Right lobe of liver (tissue), 6 donors: ENCODE data around the gene SUCNR1. TPM values are rescaled to one million over a fixed set of nuclear protein-coding genes. Genes with fewer than 3 reads are reported as not detected.

Experiments
- ATAC-seq, 4 donors: fragments of 200-7000 bp; cut with Tn5 transposase; one replicate each; pipeline ENCODE4 v1.9.1; 2020; ENCODE audit warnings: mild to moderate bottlenecking in 4 of 4, moderate library complexity in 4 of 4
- DNase-seq, 3 donors: peaks; one replicate each; pipeline ENCODE4 v3.0.0-alpha.2; 2020
- H3K27ac ChIP-seq, 3 donors: fragments of 200-600 bp; one replicate each; pipeline ENCODE4 v1.8.0; 2022
- H3K27me3 ChIP-seq, 2 donors: fragments of 200-600 bp; one replicate each; pipeline ENCODE4 v1.8.0; 2022
- H3K36me3 ChIP-seq, 4 donors: fragments of 200-600 bp; sonication (generic) in 1 of 4; one replicate each; pipeline versions ENCODE4 v1.5.1 to v1.8.0; 2017 to 2022; ENCODE audit warnings: control low read depth in 1 of 4
- H3K4me1 ChIP-seq, 4 donors: fragments of 200-600 bp; sonication (generic) in 1 of 4; one replicate each; pipeline versions ENCODE4 v1.5.1 to v1.8.0; 2017 to 2022; ENCODE audit warnings: control low read depth in 1 of 4
- H3K4me3 ChIP-seq, 3 donors: fragments of 200-600 bp; one replicate each; pipeline ENCODE4 v1.8.0; 2022
- H3K9me3 ChIP-seq, 4 donors: fragments of 200-600 bp; sonication (generic) in 1 of 4; one replicate each; pipeline versions ENCODE4 v1.5.1 to v1.8.0; 2017 to 2022; ENCODE audit warnings: control low read depth in 1 of 4
- CTCF ChIP-seq, 4 donors: fragments of 200-600 bp in 3 of 4; fragments of 450-650 bp in 1 of 4; IDR thresholded peaks; one replicate each; pipeline versions ENCODE4 v1.5.1 to v1.8.0; 2016 to 2022; ENCODE audit warnings: antibody characterized with exemption in 4 of 4, mild to moderate bottlenecking in 2 of 4
- POLR2A ChIP-seq: fragments of 450-650 bp; IDR thresholded peaks from one replicate; pipeline ENCODE4 v1.6.1; 2017; ENCODE audit warnings: antibody characterized with exemption, mild to moderate bottlenecking
- WGBS: methylation state at CpG from one replicate; pipeline ENCODE4 v1.1.6; 2018; ENCODE audit warnings: low coverage, low lambda C conversion rate; ENCODE audit not compliant: insufficient coverage; ENCODE audit errors: missing lambda C conversion rate; 5-methylcytosine and 5-hydroxymethylcytosine counted together
- intact Hi-C, 2 donors: fragments of 100-400 bp; cut with DNase I; formaldehyde crosslinking; loops; one replicate each; pipeline versions ENCODE4 v1.11.2 to v1.14.1; 2022
- total RNA-seq, 6 experiments: library from RNA; depleted of rRNA in 2 of 6; stranded (reverse); fragments of >200 nt in 2 of 6; fragmentation: NEBNext Ultra II Directional in 3 of 6; extraction: Animal tissue kit (Norgen Biotek cat#: 25700) in 3 of 6; gene quantifications; one replicate each; pipeline versions ENCODE4 v1.1.0 to v1.2.4, GENCODE V29; 2016 to 2023
- donor health status: DM: no; HTN: yes; CAD: no.
- donor health status: DM: no; HTN: no; CAD: no.
- donor health status: DM: no; HTN: no; CAD: no.
- donor health status: DM: no; HTN: yes; CAD: no.
- donor health status: DM: no; HTN: yes; CAD: no.

SUCNR1 gene
- total RNA-seq, 6 experiments from 2014 or later, result 1.7 to 3.2 (median 2.4) TPM

DNA sequence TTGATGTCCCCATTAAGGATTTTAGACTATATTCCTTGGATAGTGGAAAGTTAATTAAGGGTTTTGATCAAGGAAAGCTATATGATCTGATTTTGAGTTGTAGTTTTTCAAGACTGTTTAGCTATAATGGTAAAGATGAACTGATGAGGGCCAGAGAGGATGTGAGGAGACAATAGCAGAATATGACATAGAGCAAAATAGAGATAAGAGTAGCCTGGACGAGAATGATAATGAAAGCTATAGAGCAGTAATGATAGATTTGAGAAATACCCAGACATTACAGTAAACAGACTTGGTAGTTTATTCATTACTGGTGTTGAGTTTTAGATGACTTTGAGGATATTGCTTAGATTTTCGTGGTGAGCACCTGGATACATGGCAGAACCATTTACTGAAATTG, 3.8 kb downstream of the SUCNR1 start:
- no peak overlapping the region for H3K27ac ChIP-seq
- no peaks in the 10 kb centered on the region for H3K36me3 ChIP-seq
- WGBS, result 85% methylated on average over 2 of the region's 2 CpGs
- H3K4me1 ChIP-seq, result no peaks in the 10 kb centered on the region
- ATAC-seq (no peak), DNase-seq (no peak)
- H3K4me3 ChIP-seq, result no peak overlapping the region
- H3K27me3 ChIP-seq, result no peaks in the 10 kb centered on the region
- intact Hi-C loops, result no loop called here
- no peaks in the 10 kb centered on the region for H3K9me3 ChIP-seq
- TF ChIP-seq POLR2A (no peak), CTCF (IDR thresholded peaks at IDR 0.05) (no peak)

DNA sequence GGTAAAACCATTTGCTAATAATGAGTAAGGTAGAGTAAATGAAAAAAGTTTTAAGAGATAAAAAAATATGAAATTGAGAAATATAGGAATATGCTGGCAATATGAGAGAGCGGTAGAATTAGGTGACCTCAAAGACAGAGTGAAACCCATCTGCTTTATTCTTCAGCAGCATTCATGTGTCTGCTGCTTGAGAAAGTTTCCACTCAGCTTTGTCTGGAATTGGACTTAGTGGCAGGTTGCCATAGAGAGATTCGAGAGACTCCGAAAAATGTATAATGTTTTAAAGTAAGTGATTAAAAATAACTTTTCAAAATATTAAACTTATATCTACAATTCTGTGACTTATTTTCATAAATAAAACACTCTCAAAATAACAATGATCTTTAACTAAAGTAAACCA, 5.0 kb downstream of the SUCNR1 start:
- ATAC-seq (no peak), DNase-seq (no peak)
- H3K27ac ChIP-seq, result no peak overlapping the region
- H3K4me3 ChIP-seq, result no peak overlapping the region
- no peaks in the 10 kb centered on the region for H3K36me3 ChIP-seq
- H3K27me3 ChIP-seq, result no peaks in the 10 kb centered on the region
- no peaks in the 10 kb centered on the region for H3K9me3 ChIP-seq
- H3K4me1 ChIP-seq, result no peaks in the 10 kb centered on the region
- intact Hi-C loops, result no loop called here
- TF ChIP-seq POLR2A, result no peak
- no peak for TF ChIP-seq CTCF (IDR thresholded peaks at IDR 0.05)
- whole genome bisulfite sequencing, result 66% methylated on average over 3 of the region's 3 CpGs

DNA sequence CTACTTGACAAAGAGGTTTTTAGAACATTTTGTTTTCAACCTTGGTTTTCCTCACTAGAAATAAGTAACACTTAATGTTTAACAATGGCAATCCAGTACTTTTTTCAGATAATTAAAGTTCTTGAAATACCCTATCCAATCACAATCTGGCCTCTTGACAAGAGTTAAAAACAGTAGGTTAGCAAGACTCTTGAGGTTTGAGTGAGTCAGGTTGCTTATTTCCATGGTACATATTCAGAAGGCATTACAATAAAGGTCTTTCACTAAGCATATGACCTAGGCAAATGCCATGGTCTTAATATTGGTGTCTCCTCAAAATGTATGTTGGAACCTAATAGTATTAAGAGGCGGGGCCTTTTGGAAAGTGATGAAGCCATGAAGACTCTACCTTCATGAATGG, 5.6 kb downstream of the SUCNR1 start:
- intact Hi-C loops, result no loop called here
- no peak overlapping the region for H3K4me3 ChIP-seq
- H3K36me3 ChIP-seq, result no peaks in the 10 kb centered on the region
- H3K27me3 ChIP-seq, result no peaks in the 10 kb centered on the region
- no peak overlapping the region for H3K27ac ChIP-seq
- no peak for ATAC-seq
- no peaks in the 10 kb centered on the region for H3K9me3 ChIP-seq
- no peak for DNase-seq
- no peaks in the 10 kb centered on the region for H3K4me1 ChIP-seq
- WGBS, result 33% methylated on average over 1 of the region's 1 CpG
- TF ChIP-seq CTCF (IDR thresholded peaks at IDR 0.05) (no peak), POLR2A (no peak)

GRCh38 chr3:151879679-151880415, 6.4 kb downstream of the SUCNR1 start:
- H3K4me1 ChIP-seq, result no peaks in the 10 kb centered on the region
- no peak overlapping the region for H3K27ac ChIP-seq
- TF ChIP-seq POLR2A, result no peak
- no peak for TF ChIP-seq CTCF (IDR thresholded peaks at IDR 0.05)
- ATAC-seq (peak in 1 of 4 donors; percentile 20), DNase-seq (no peak)
- WGBS, result 48% methylated on average over 3 of the region's 3 CpGs
- H3K27me3 ChIP-seq, result no peaks in the 10 kb centered on the region
- H3K4me3 ChIP-seq, result no peak overlapping the region
- no peaks in the 10 kb centered on the region for H3K36me3 ChIP-seq
- intact Hi-C loops, result no loop called here
- no peaks in the 10 kb centered on the region for H3K9me3 ChIP-seq

DNA sequence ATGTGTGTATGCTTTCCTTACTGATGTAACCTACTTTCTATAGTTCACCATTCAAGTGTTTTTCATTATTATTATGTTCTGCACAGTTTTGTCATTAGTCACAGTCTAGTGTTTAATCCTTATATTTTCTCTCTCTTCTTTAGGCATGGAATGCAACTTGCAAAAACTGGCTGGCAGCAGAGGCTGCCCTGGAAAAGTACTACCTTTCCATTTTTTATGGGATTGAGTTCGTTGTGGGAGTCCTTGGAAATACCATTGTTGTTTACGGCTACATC, 6.9 kb downstream of the SUCNR1 start:
- Histone ChIP-seq H3K4me1 (no peaks in the 10 kb centered on the region), H3K27me3 (no peaks in the 10 kb centered on the region), H3K36me3 (no peaks in the 10 kb centered on the region), H3K4me3 (no peak overlapping the region), H3K27ac (no peak overlapping the region), H3K9me3 (no peaks in the 10 kb centered on the region)
- DNase-seq (no peak), ATAC-seq (no peak)
- WGBS, result 78% methylated on average over 2 of the region's 2 CpGs
- intact Hi-C loops, result no loop called here
- TF ChIP-seq POLR2A, result no peak
- no peak for TF ChIP-seq CTCF (IDR thresholded peaks at IDR 0.05)
